NCI-H2171 treated with DMSO at 0.1 percent for 48 hours (cell line): ENCODE data around the gene HS2ST1.
A peak's percentile ranks its signal among the peaks of the same experiment; 100 is the strongest.
"Not testable (repeated sequence)": the region's sequence is repeated elsewhere in the genome, so short reads cannot be mapped to it uniquely, and the experiment has no call there.

Source experiments
- DNase-seq: peaks from one replicate; lab custom pipeline; 2025; lab: John Stamatoyannopoulos, UW

Gene HS2ST1

GRCh38 chr1:87023326-87023725 lies 108.9 kb downstream of the HS2ST1 start:
- DNase-seq, result no peak

GRCh38 chr1:87024936-87025540 lies 110.6 kb downstream of the HS2ST1 start:
- peak; percentile 80 for DNase-seq

GRCh38 chr1:87027561-87027960 lies 113.1 kb downstream of the HS2ST1 start:
- DNase-seq, result not testable (repeated sequence)

GRCh38 chr1:87028576-87028975 lies 114.1 kb downstream of the HS2ST1 start:
- no peak for DNase-seq

- no peak for DNase-seq
These were observed 116.6 kb downstream of the HS2ST1 start for GRCh38 chr1:87030740-87031690.

- no peak for DNase-seq
These were observed 119.9 kb downstream of the HS2ST1 start for GRCh38 chr1:87034351-87034750.

GRCh38 chr1:87039096-87039495 lies 124.7 kb downstream of the HS2ST1 start:
- DNase-seq, result no peak

- no peak for DNase-seq
These were observed 127.8 kb downstream of the HS2ST1 start for GRCh38 chr1:87042111-87042811.

- DNase-seq, result no peak
These were observed 130.0 kb downstream of the HS2ST1 start for GRCh38 chr1:87044424-87044823.

GRCh38 chr1:87044840-87045239 lies 130.4 kb downstream of the HS2ST1 start:
- DNase-seq, result no peak

GRCh38 chr1:87045761-87046304 lies 131.4 kb downstream of the HS2ST1 start:
- DNase-seq, result no peak

GRCh38 chr1:87046951-87047350 lies 132.5 kb downstream of the HS2ST1 start:
- DNase-seq, result no peak

GRCh38 chr1:87048237-87048636 lies 133.8 kb downstream of the HS2ST1 start:
- DNase-seq, result no peak

GRCh38 chr1:87051965-87052364 lies 137.5 kb downstream of the HS2ST1 start:
- DNase-seq, result no peak

- DNase-seq, result no peak
These were observed 138.0 kb downstream of the HS2ST1 start for GRCh38 chr1:87052400-87052799.

- DNase-seq, result peak; percentile 30
These were observed 138.5 kb downstream of the HS2ST1 start for GRCh38 chr1:87052961-87053360.

- DNase-seq, result no peak
These were observed 139.0 kb downstream of the HS2ST1 start for GRCh38 chr1:87053446-87053845.

GRCh38 chr1:87056974-87057373 lies 142.5 kb downstream of the HS2ST1 start:
- no peak for DNase-seq

- no peak for DNase-seq
These were observed 143.9 kb downstream of the HS2ST1 start for GRCh38 chr1:87058343-87058649.

- DNase-seq, result no peak
These were observed 147.3 kb downstream of the HS2ST1 start for GRCh38 chr1:87061742-87062156.

- no peak for DNase-seq
These were observed 148.3 kb downstream of the HS2ST1 start for GRCh38 chr1:87062687-87063086.

GRCh38 chr1:87064309-87064708 lies 149.9 kb downstream of the HS2ST1 start:
- no peak for DNase-seq

GRCh38 chr1:87064986-87065385 lies 150.6 kb downstream of the HS2ST1 start:
- DNase-seq, result no peak
